Osteoblast (primary cell): ENCODE results near the gene DIAPH2. TPM values are rescaled to one million over a fixed set of nuclear protein-coding genes. Genes with fewer than 3 reads are reported as not detected.

Source experiments
- DNase-seq: peaks from one replicate; pipeline ENCODE4 v3.0.0; 2011; ENCODE audit warnings: low spot score, mixed read lengths; ENCODE audit not compliant: insufficient read length; ENCODE audit errors: missing footprints
- H2AFZ ChIP-seq: 2 replicates; pipeline ENCODE4 v1.6.0; 2011; ENCODE audit warnings: mild to moderate bottlenecking, low read length
- H3K27ac ChIP-seq: 2 replicates; pipeline ENCODE4 v1.5.1; 2011; ENCODE audit warnings: mild to moderate bottlenecking, low read depth, low read length, moderate library complexity
- H3K27me3 ChIP-seq: 2 replicates; pipeline ENCODE4 v1.6.0; 2012; ENCODE audit warnings: mild to moderate bottlenecking, control low read depth, inconsistent platforms, low read length, moderate library complexity; ENCODE audit not compliant: insufficient read depth
- H3K36me3 ChIP-seq: 2 replicates; pipeline ENCODE4 v1.5.1; 2011; ENCODE audit warnings: mild to moderate bottlenecking, low read length, control low read depth, moderate library complexity; ENCODE audit not compliant: insufficient read depth
- H3K4me1 ChIP-seq: 2 replicates; pipeline ENCODE4 v1.5.1; 2011; ENCODE audit warnings: mild to moderate bottlenecking, low read length, control low read depth, moderate library complexity; ENCODE audit not compliant: insufficient read depth
- H3K4me2 ChIP-seq: 2 replicates; pipeline ENCODE4 v1.6.0; 2011; ENCODE audit warnings: mild to moderate bottlenecking, low read length; ENCODE audit not compliant: insufficient read depth
- H3K4me3 ChIP-seq: fragments of 200-600 bp; sonication (generic); 3 replicates; pipeline ENCODE4 v1.5.1; 2012; ENCODE audit warnings: mild to moderate bottlenecking, low read length, inconsistent platforms; ENCODE audit not compliant: insufficient read depth
- H3K79me2 ChIP-seq: 2 replicates; pipeline ENCODE4 v1.6.0; 2012; ENCODE audit warnings: mild to moderate bottlenecking, low read length, control low read depth, inconsistent platforms; ENCODE audit not compliant: insufficient read depth
- H3K9me3 ChIP-seq: 2 replicates; pipeline ENCODE4 v1.5.1; 2011; ENCODE audit warnings: low read depth, low read length, control low read depth
- H4K20me1 ChIP-seq: 2 replicates; pipeline ENCODE4 v1.6.0; 2012; ENCODE audit warnings: mild to moderate bottlenecking, low read length, control low read depth; ENCODE audit not compliant: insufficient read depth
- CTCF ChIP-seq: IDR thresholded peaks from 2 replicates; pipeline ENCODE4 v1.5.1; 2011; ENCODE audit warnings: mild to moderate bottlenecking, low read depth, low read length, moderate library complexity; ENCODE audit errors: extremely low read depth
- total RNA-seq: library from RNA; depleted of rRNA; stranded (reverse); fragments of >200 nt; gene quantifications from 2 replicates; pipeline ENCODE4 v1.2.3, GENCODE V29; 2012

DIAPH2 gene
- total RNA-seq, 1 donor = 21.0 TPM

GRCh38 chrX:96689991-96690390 is 5.3 kb downstream of the DIAPH2 start:
- Histone ChIP-seq H3K4me1 (no peaks in the 10 kb centered on the region), H3K27ac (no peak overlapping the region), H3K4me2 (no peak overlapping the region), H3K4me3 (no peak overlapping the region), H3K79me2 (peaks cover 26% of the 10 kb centered on the region), H3K36me3 (no peaks in the 10 kb centered on the region), H2AFZ (no peak overlapping the region), H4K20me1 (no peaks in the 10 kb centered on the region), H3K9me3 (no peaks in the 10 kb centered on the region), H3K27me3 (no peaks in the 10 kb centered on the region)
- no peak for DNase-seq
- TF ChIP-seq CTCF = no peak

DNA sequence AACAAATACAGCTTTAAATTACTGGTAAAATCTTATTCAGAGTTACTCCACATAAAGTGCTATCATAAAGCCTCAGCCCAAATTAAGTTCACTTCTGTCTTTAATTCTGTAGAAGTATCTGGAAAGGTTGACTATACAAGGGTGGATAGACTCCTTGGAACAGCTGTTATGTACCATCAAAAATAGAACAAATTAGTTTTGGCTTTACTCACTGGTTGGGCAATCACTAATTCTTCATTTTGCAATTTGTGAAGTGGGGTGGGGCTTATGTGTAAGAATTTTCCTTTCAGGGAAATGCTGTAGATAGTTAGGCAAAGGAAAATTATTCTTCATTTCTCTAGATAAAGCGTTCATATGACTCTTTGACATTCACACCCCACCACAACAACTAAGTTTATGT is 7.8 kb downstream of the DIAPH2 start:
- Histone ChIP-seq H3K79me2 (peaks cover 18% of the 10 kb centered on the region), H3K4me2 (no peak overlapping the region), H2AFZ (no peak overlapping the region), H3K27ac (no peak overlapping the region), H3K36me3 (no peaks in the 10 kb centered on the region), H3K9me3 (no peaks in the 10 kb centered on the region), H3K4me3 (no peak overlapping the region), H4K20me1 (no peaks in the 10 kb centered on the region), H3K4me1 (no peaks in the 10 kb centered on the region), H3K27me3 (no peaks in the 10 kb centered on the region)
- no peak for DNase-seq
- TF ChIP-seq CTCF = no peak

- DNase-seq = no peak
- H3K9me3 ChIP-seq = no peaks in the 10 kb centered on the region
- no peaks in the 10 kb centered on the region for H4K20me1 ChIP-seq
- no peak for TF ChIP-seq CTCF
- no peak overlapping the region for H3K4me2 ChIP-seq
- no peaks in the 10 kb centered on the region for H3K36me3 ChIP-seq
- H3K4me3 ChIP-seq = no peak overlapping the region
- peaks cover 18% of the 10 kb centered on the region for H3K79me2 ChIP-seq
- H3K4me1 ChIP-seq = no peaks in the 10 kb centered on the region
- no peak overlapping the region for H3K27ac ChIP-seq
- H2AFZ ChIP-seq = no peak overlapping the region
- H3K27me3 ChIP-seq = no peaks in the 10 kb centered on the region
These were observed 8.2 kb downstream of the DIAPH2 start for GRCh38 chrX:96692890-96693289.

DNA sequence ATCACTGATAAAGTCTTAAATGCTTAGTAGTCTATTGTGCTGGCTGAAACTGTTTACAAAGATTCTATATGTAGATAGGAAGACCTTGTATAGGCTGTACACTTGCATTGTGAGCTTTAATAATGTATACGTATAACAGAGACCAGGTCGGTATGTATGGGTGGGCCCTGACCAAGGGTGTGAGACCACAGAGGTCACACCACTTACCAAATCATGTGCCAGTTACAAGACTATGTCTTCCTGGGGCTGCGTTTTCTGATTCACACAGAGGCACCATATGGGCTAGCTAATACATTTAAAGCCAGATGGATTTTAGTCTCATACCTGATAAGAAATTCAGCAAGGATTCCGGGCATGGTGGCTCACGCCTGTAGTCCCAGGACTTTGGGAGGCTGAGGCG is 8.8 kb downstream of the DIAPH2 start:
- no peaks in the 10 kb centered on the region for H3K36me3 ChIP-seq
- H3K4me1 ChIP-seq = no peaks in the 10 kb centered on the region
- no peaks in the 10 kb centered on the region for H4K20me1 ChIP-seq
- H3K4me3 ChIP-seq = no peak overlapping the region
- TF ChIP-seq CTCF = no peak
- no peak overlapping the region for H3K4me2 ChIP-seq
- no peak overlapping the region for H2AFZ ChIP-seq
- no peaks in the 10 kb centered on the region for H3K9me3 ChIP-seq
- peaks cover 16% of the 10 kb centered on the region for H3K79me2 ChIP-seq
- no peak for DNase-seq
- H3K27me3 ChIP-seq = no peaks in the 10 kb centered on the region
- H3K27ac ChIP-seq = no peak overlapping the region
